ENCODE data around the gene WNK4. TPM values are rescaled to one million over a fixed set of nuclear protein-coding genes. Genes with fewer than 3 reads are reported as not detected.

Gene WNK4
- total and polyA plus RNA-seq, 9 of the 15 experiments (the other 6 are each of a cell fraction or from before 2014, with no cell fraction given): 0.32 to 25.8 (median 4.5) TPM

- ChIA-PET CTCF (ENCODE audit: low intra/inter-chr PET ratio) (no interaction called here), POLR2A (interaction anchor here (0.6 to 1.4 kb wide), 10 partner anchors 12 to 895 kb away, joined by 3 to 7 read pairs (median 3); partner anchors contain the start of genes COA3, PSME3 and VPS25)
- Histone ChIP-seq H3K4me1 (replicated peaks in 1 of 2; ENCODE audit: control insufficient read depth in 2 of 2, insufficient read depth in 2 of 2, low read length in 2 of 2) (no peaks in the 10 kb centered on the region), H3K9ac (ENCODE audit: insufficient read depth in 1 of 2, low read depth in 2 of 2, low read length in 2 of 2) (no peak overlapping the region; a peak in 1 of 4 replicates), H3K36me3 (ENCODE audit: control insufficient read depth, insufficient read depth, low read length) (peaks cover 92% of the 10 kb centered on the region), H3K4me3 (no peak overlapping the region), H3K27ac (ENCODE audit: extremely low read depth, low read depth, low read length) (no peak overlapping the region), H3K79me2 (ENCODE audit: control insufficient read depth, insufficient read depth, low read length) (peaks cover 13% of the 10 kb centered on the region), H3K9me1 (ENCODE audit: control insufficient read depth, insufficient read depth, low read length) (no peaks in the 10 kb centered on the region), H3K27me3 (ENCODE audit: control insufficient read depth in 2 of 2, insufficient read depth in 2 of 2, low read length in 2 of 2) (no peaks in the 10 kb centered on the region), H4K20me1 (replicated peaks; ENCODE audit: control insufficient read depth, insufficient read depth, low read length) (no peaks in the 10 kb centered on the region), H3K9me3 (replicated peaks; ENCODE audit: control insufficient read depth, insufficient read depth, low read depth, low read length) (no peaks in the 10 kb centered on the region), H2AFZ (ENCODE audit: low read depth, low read length) (no peak overlapping the region), H3K4me2 (ENCODE audit: insufficient read depth, low read length) (no peak overlapping the region)
- no peak for ATAC-seq
- in situ Hi-C loops (cut with MboI) (no loop called here), intact Hi-C loops (cut with micrococcal nuclease) (no loop called here)
- no peak for TF ChIP-seq TAF9B (IDR thresholded peaks at IDR 0.05; ENCODE audit: partially characterized antibody)
- no peak for TF ChIP-seq SRSF1 (IDR thresholded peaks at IDR 0.05; ENCODE audit: low read depth, low read length)
- TF ChIP-seq ZNF431 (CRISPR knock-in tag; IDR thresholded peaks at IDR 0.05): no peak
- TF ChIP-seq MCM7 (IDR thresholded peaks at IDR 0.05): no peak
- TF ChIP-seq MBD2 (IDR thresholded peaks at IDR 0.05; ENCODE audit: borderline replicate concordance, low read depth): no peak
- no peak for TF ChIP-seq YY1 (IDR thresholded peaks at IDR 0.05; ENCODE audit: borderline replicate concordance in 1 of 3, control insufficient read depth in 1 of 3, extremely low read depth in 1 of 3, insufficient read depth in 3 of 3, insufficient read length in 1 of 3, insufficient replicate concordance in 2 of 3, low read depth in 1 of 3, low read length in 2 of 3)
- TF ChIP-seq GTF2A2 (tag; IDR thresholded peaks at IDR 0.05): no peak
- no peak for TF ChIP-seq ILK (tag; IDR thresholded peaks at IDR 0.05; ENCODE audit: borderline replicate concordance, low read depth)
- TF ChIP-seq E2F5 (CRISPR knock-in tag; IDR thresholded peaks at IDR 0.05): no peak
- no peak for TF ChIP-seq CHD2 (IDR thresholded peaks at IDR 0.05; ENCODE audit: low read depth, low read length)
- TF ChIP-seq KDM1A (IDR thresholded peaks at IDR 0.05): no peak
- TF ChIP-seq RCOR1 (IDR thresholded peaks at IDR 0.05; ENCODE audit: borderline replicate concordance in 1 of 2, low read depth in 2 of 2, low read length in 2 of 2): no peak
- TF ChIP-seq TEAD1 (CRISPR knock-in tag; IDR thresholded peaks at IDR 0.05): no peak
- TF ChIP-seq, protein P1, sequence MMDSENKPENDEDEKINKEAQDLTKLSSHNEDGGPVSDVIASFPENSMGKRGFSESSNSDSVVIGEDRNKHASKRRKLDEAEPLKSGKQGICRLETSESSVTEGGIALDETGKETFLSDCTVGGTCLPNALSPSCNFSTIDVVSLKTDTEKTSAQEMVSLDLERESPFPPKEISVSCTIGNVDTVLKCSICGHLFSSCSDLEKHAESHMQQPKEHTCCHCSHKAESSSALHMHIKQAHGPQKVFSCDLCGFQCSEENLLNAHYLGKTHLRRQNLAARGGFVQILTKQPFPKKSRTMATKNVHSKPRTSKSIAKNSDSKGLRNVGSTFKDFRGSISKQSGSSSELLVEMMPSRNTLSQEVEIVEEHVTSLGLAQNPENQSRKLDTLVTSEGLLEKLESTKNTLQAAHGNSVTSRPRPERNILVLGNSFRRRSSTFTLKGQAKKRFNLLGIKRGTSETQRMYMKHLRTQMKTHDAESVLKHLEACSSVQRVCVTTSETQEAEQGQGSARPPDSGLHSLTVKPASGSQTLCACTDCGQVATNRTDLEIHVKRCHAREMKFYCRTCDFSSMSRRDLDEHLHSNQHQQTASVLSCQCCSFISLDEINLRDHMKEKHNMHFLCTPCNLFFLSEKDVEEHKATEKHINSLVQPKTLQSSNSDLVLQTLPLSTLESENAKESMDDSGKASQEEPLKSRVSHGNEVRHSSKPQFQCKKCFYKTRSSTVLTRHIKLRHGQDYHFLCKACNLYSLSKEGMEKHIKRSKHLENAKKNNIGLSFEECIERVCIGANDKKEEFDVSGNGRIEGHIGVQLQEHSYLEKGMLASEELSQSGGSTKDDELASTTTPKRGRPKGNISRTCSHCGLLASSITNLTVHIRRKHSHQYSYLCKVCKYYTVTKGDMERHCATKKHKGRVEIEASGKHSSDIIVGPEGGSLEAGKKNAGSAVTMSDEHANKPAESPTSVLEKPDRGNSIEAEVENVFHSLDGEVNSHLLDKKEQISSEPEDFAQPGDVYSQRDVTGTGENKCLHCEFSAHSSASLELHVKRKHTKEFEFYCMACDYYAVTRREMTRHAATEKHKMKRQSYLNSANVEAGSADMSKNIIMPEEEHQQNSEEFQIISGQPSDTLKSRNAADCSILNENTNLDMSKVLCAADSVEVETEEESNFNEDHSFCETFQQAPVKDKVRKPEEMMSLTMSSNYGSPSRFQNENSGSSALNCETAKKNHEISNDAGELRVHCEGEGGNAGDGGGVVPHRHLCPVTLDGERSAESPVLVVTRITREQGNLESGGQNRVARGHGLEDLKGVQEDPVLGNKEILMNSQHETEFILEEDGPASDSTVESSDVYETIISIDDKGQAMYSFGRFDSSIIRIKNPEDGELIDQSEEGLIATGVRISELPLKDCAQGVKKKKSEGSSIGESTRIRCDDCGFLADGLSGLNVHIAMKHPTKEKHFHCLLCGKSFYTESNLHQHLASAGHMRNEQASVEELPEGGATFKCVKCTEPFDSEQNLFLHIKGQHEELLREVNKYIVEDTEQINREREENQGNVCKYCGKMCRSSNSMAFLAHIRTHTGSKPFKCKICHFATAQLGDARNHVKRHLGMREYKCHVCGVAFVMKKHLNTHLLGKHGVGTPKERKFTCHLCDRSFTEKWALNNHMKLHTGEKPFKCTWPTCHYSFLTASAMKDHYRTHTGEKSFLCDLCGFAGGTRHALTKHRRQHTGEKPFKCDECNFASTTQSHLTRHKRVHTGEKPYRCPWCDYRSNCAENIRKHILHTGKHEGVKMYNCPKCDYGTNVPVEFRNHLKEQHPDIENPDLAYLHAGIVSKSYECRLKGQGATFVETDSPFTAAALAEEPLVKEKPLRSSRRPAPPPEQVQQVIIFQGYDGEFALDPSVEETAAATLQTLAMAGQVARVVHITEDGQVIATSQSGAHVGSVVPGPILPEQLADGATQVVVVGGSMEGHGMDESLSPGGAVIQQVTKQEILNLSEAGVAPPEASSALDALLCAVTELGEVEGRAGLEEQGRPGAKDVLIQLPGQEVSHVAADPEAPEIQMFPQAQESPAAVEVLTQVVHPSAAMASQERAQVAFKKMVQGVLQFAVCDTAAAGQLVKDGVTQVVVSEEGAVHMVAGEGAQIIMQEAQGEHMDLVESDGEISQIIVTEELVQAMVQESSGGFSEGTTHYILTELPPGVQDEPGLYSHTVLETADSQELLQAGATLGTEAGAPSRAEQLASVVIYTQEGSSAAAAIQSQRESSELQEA (IDR thresholded peaks at IDR 0.05; ENCODE audit: low read depth): no peak
- 71% methylated on average over 1 of the region's 1 CpG for WGBS (ENCODE audit: insufficient coverage, low coverage, missing lambda C conversion rate)
- FAIRE-seq: no peak
- DNase-seq (ENCODE audit: extremely low read depth in 1 of 4, low spot score in 3 of 4): no peak
- no TSS peak for BruUV-seq (replicated peaks)
These were observed 37.5 kb downstream of the WNK4 start for GRCh38 chr17:42817866-42818265.

Data from K562 (cell line).